Endothelial cell of umbilical vein (primary cell): ENCODE data around the gene PCDHB9.

Experiments used
- EZH2 ChIP-seq: IDR thresholded peaks from 2 replicates; pipeline ENCODE4 v1.6.1; 2012; ENCODE audit warnings: borderline replicate concordance, low read depth, mild to moderate bottlenecking, moderate library complexity, low read length, inconsistent platforms; ENCODE audit not compliant: severe bottlenecking
- TF ChIP-seq, protein P1 (sequence below), 2 donors: IDR thresholded peaks; 1 replicate in 1 of 2; 2 replicates in 1 of 2; pipeline ENCODE4 v1.5.1; 2011; ENCODE audit warnings: low read length in 2 of 2, mild to moderate bottlenecking in 2 of 2, moderate library complexity in 2 of 2, control low read depth in 1 of 2, inconsistent platforms in 1 of 2, low read depth in 1 of 2; ENCODE audit not compliant: insufficient read depth in 1 of 2; ENCODE audit errors: extremely low read depth in 1 of 2

DNA sequence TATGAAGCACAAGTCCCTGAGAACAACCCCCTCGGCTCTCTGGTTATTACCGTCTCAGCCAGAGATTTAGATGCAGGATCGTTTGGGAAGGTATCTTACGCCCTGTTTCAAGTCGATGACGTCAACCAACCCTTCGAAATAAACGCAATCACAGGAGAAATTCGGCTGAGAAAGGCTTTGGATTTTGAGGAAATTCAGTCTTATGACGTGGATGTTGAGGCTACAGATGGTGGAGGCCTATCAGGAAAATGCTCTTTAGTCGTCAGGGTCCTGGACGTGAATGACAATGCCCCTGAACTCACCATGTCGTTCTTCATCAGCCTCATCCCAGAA is 36.0 kb upstream of the PCDHB9 start:
- TF ChIP-seq, protein P1, sequence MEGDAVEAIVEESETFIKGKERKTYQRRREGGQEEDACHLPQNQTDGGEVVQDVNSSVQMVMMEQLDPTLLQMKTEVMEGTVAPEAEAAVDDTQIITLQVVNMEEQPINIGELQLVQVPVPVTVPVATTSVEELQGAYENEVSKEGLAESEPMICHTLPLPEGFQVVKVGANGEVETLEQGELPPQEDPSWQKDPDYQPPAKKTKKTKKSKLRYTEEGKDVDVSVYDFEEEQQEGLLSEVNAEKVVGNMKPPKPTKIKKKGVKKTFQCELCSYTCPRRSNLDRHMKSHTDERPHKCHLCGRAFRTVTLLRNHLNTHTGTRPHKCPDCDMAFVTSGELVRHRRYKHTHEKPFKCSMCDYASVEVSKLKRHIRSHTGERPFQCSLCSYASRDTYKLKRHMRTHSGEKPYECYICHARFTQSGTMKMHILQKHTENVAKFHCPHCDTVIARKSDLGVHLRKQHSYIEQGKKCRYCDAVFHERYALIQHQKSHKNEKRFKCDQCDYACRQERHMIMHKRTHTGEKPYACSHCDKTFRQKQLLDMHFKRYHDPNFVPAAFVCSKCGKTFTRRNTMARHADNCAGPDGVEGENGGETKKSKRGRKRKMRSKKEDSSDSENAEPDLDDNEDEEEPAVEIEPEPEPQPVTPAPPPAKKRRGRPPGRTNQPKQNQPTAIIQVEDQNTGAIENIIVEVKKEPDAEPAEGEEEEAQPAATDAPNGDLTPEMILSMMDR (IDR thresholded peaks at IDR 0.05; ENCODE audit: extremely low read depth in 1 of 2, insufficient read depth in 1 of 2, low read depth in 1 of 2, low read length in 2 of 2) = no peak
- TF ChIP-seq EZH2 = no peak
